Left colon (tissue), 2 donors: Measurements from ENCODE around the gene UACA. TPM values are rescaled to one million over a fixed set of nuclear protein-coding genes. Genes with fewer than 3 reads are reported as not detected.
"Not testable (repeated sequence)": the region's sequence is repeated elsewhere in the genome, so short reads cannot be mapped to it uniquely, and the experiment has no call there.

ENCODE experiments used
- ATAC-seq: fragments of 200-7000 bp; cut with Tn5 transposase; one replicate; pipeline ENCODE4 v1.9.1; 2020; ENCODE audit warnings: mild to moderate bottlenecking, moderate library complexity
- DNase-seq, 2 donors: peaks; one replicate each; pipeline ENCODE4 v3.0.0-alpha.2; 2020
- intact Hi-C, 2 donors: fragments of 100-400 bp; cut with DNase I in 1 of 2; cut with micrococcal nuclease in 1 of 2; formaldehyde crosslinking; loops; one replicate each; pipeline versions ENCODE4 v1.11.2 to v1.14.0; 2022; cut with DNase I, micrococcal nuclease
- total RNA-seq, 2 donors: library from RNA; stranded (reverse); fragmentation: NEBNext Ultra II Directional; extraction: Animal tissue kit (Norgen Biotek cat#: 25700); gene quantifications; one replicate each; pipeline ENCODE4 v1.2.1, GENCODE V29; 2021
- donor health status: DM: no; HTN: no; CAD: no.
- donor health status: DM: yes; HTN: yes; CAD: no.

Gene UACA
- total RNA-seq, 2 donors from 2014 or later = 61.1 to 77.1 TPM

DNA sequence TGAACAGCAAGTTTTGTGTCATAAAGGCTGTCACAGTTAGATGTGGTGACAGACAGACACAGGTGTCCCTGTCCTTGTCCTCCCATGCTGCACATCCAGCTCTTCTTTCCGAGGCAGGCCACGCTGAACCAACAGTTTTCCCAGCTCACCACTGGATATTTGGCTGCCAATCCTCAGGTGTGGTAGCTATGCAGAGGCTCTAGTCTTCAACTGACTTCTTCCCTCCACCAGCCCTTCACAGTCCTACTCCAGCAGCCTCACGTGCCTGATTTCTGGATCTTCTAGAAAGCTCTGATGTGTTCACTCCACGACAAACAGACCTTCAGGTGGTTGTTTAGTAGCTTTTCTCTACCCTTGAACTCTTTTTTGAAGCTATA lies 145.5 kb downstream of the UACA start:
- intact Hi-C loops = no loop called here
- ATAC-seq (no peak), DNase-seq (no peak)

DNA sequence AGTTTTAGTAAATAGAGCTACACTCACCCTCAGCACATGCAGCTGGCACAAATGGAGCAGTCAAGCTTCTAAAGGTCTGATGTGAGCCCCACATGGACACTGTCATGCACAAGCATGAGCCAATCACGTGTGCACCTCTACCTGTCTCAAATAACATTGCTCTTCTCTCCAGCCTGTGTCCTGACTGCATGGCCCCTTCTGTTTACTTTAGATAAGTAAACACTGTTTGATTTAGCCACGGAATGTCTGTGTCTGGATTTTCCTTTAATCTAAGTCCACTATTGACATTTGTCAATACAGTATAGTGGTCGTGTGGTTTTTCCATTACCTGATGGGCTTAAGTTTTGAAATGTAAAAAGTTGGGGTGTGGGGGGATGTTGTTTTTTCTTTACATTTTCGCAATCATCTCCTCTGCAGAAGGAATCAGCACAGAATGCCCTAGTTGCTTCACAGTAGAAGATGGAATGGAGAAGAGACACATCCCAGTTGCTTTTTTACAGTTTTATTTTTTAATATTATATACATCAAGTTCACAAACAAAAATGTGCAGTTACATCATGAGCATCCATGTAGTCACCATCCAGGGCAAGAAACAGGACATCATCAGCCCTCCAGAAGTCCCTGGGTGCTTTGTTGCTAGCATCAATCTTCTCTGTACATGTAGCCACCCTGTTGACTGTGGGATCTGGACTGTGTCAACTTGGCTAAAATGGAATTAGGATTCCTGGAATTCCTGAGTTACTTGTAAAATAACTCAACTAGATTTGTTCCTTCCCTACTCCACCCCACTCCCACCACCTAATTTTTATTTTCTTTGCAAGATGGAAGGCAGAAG lies 146.1 kb downstream of the UACA start:
- intact Hi-C loops = no loop called here
- DNase-seq (no peak), ATAC-seq (no peak)

DNA sequence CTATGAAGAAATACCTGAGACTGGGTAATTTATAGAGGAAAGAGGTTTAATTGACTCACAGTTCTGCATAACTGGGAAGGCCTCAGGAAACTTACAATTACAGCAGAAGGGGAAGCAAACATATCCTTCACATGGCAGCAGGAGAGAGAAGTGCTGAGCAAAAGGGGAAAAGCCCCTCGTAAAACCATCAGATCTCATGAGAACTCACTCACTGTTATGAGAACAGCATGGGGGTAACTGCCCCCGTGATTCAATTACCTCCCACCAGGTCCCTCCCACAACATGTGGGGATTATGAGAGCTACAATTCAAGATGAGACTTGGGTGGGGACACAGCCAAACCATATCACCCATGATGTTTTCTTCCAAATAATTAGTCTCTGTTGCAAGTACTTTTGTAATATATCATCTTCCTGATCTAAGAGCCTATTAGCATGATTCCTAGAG lies 147.0 kb downstream of the UACA start:
- ATAC-seq, intact Hi-C loops, DNase-seq: not testable (repeated sequence)

DNA sequence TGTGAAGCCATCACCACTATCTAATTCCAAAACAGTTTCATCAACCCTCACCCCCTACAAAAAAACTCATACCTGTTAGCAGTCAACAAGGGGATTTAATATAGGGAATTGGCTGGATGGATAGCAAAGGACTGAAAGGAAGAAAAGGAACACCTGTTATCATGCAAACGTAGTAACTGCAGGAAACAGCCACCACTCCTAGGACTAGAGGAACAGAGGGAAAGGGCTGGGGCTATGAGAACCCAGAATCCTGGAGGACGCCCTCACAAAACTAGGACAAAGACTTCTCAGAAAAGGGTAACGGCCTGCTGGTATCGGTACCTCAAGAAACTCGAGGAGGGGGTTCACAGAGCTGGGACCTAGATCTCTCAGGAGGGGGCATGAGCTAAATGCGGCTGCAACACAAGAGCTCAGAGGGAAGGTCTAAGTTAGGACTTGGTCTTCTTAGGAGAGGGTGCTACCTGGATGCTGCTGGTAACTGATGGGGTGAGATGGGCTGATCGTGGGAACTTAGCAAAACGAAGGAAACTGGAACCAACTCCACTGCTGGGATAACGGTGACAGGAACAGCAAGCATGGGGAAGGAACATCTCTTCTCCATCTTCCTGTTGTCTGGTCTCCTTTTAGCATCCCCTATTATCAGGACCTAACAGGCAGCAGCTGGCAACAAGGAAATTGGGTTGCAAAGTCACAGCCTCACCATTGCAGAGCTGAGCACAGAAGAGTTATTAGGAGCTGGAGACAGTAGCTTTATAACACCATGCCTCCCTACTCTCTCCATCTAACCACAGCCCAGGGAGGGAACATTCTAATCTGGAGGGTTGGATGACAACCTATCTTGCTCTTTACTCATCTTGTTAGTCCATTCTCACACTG lies 147.7 kb downstream of the UACA start:
- intact Hi-C loops = no loop called here
- no peak for ATAC-seq
- no peak for DNase-seq

DNA sequence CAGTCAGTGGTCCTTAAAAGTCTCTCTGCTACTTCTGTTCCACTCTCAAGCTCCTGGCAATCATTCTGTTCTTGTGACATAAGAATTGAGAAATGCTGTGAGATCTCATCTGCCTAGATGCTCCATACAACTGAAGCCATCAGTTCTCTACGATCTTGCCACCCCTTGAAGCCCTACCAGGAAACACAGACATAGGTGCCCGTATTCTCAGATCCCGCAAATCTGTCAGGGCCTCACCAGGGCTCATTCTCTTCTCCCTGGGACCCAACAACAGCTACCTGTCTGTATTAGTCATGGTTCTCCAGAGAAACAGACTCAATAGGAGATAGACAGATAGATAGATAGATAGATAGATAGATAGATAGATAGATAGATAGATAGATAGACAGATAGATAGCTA lies 149.1 kb downstream of the UACA start:
- ATAC-seq (no peak), DNase-seq (no peak)
- intact Hi-C loops = no loop called here

DNA sequence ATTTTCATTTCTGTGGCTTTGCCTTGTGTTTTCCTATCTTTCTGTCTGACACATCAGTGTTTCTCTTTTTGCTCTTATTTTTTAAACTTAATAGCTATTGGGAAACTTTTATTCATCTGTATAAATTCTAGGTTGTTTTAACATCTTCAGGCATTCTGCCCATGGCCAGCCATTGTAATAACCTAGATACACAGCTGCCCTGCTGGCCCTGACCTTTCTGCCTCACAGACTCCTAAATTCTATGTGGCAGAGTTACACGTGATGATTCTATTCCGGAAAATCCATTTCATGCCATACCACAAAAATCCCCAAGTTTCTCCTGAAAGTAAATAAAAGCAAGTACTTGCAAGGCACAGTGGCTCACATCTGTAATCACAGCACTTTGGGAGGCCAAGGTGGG lies 150.1 kb downstream of the UACA start:
- ATAC-seq (no peak), DNase-seq (no peak)
- intact Hi-C loops = no loop called here

DNA sequence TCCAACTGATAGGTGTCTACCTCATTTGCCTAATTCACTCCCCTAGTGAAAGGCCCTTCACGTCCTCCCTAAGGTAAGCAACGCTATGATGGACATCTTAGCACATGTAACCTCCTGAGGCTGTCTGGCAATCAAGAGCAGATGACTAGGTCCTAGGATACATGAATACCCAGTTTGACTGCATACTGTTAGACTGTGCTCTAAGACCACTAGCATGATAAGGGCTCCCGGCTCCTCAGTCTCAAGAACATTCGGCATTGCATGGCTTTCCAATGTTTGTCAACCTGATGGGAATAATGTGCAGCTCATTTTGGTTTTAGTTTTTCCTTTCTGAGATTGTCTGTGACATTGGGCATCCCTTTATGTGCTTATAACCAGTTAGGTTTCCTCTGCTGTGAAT lies 152.1 kb downstream of the UACA start:
- ATAC-seq (no peak), DNase-seq (no peak)
- intact Hi-C loops = no loop called here

DNA sequence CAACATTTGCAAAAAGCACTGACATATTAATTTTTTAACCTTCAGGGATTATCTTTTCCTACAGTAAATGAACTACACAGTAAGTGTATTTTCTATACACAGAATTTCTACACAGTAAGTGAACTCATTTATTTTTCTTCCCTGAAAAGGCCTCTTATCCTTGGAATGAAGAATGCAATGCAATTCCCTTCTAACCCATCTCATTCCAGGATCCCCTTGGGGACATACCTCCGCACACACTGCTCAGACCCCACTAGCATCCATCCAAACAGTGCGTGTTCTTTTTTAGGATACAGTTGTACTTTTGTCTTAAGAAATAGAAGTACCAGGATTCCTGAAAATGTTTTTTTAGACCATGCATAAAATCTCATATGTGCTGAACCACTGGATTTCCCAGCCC lies 152.8 kb downstream of the UACA start:
- intact Hi-C loops = no loop called here
- DNase-seq = no peak

DNA sequence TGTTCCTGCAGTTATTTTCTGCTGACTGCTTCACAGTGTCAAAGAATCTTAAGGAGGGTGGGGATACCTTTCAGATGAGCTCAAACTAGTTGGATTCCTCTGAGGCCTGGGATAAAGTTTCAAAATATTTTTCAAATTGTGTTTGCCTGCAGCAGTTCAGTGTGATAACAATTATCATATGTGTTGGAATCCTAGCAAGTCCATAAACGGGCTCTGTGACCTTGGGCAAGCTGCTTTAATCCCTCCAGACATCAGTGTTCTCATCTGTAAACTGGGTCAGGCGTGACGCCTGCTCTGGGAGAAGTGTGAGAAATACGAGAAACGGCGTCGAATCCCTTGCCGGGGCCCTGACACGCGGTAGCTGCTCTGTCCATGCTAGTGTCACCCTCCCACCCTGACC lies 153.5 kb downstream of the UACA start:
- intact Hi-C loops = no loop called here
- DNase-seq (no peak), ATAC-seq (no peak)

More for the DNA sequence above, 152.8 kb downstream of the UACA start:
- ATAC-seq = no peak

DNA sequence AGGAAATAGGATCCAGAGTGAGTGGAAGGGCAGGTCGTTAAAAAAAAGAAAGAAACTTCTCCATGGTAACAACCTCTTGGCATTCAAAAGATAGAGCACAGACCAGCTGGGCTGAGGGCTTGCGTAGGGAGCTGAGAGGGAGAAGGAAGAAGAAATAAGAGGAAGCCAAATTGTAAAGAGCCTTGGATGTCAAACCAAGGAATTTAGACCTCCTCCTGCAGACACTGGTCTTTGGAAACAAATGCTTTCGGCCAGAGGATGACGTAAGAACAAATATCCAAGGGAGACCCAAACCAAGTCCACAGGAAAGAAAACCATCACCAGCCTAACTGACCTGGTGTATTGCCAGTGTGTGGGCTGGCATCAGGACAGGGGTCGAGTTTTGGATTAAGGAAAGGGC lies 155.2 kb downstream of the UACA start:
- ATAC-seq (no peak), DNase-seq (no peak)
- intact Hi-C loops = no loop called here

DNA sequence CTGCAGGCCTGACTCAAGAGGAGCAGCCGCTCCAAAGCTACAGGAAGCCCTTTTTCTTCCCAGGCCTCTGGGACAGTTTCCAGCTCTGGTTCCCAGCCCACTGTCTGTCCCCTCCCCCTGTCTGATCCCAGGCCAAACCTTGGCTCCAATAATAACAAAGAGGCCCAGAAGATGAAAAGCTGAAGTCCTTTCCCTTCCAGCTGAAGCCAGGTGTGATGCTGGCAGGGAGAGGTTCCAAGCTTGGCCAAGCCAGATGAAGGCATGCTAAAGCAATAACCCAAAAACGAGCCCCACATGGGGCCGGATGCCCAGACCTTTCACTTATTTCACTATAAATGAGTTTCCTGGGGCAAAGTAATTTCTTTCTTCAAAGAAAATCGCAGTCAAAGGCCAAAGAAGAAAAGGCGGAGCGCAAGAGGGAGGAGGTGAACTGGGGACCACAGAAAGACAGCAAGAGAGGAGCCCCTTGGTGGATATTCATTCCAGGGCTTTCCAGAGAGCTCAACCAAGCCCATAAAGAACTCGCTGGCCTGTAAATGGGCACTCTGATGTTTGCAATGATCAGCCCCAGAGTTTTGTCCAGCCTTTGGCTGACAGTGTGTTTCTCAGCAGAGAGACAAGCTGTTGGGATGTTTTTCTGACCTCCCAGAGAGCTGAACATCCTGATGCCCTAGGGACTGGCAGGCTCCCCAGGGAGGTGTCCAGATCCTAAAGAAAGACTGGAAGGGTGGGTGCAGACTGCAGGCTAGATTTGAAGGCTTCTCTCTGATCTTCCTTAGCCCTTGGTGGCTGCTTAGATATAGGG lies 157.6 kb downstream of the UACA start:
- ATAC-seq (peak; percentile 21), DNase-seq (peak; percentile 44 to 65)
- intact Hi-C loops = no loop called here

DNA sequence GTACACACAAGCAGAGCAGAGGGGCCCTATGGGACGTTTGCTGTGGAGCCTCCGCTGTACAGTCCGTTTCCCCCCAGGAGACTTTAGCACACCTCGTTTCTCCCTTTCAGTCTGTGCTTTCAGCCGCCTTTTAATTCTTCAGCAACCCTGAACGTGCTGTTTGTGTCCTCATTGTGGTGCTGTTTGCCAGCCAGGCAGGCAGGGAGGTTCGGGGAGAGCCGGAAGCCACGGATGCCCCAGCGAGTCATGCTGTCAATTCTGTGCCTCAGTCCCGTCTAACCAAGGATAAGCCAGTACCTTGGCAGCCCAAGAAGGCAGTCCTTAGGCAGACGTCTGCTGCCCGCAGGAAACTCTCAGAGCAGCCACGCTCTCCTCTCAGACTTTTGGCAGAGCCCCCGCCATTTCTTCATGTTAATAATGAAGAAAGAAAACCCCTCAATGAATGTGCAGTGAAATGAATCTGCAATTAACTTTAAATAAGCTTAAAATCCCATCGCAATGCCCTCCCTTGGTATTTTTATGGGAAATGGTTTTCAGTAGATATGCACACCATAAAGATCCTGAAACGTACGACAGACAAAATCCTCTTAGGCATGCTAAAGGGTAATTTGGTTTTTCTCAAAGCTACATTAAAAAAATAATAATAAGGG lies 158.6 kb downstream of the UACA start:
- DNase-seq = no peak
- intact Hi-C loops = no loop called here
- no peak for ATAC-seq

Other genes starting within 250 kb of the UACA start
- gene LARP6, start 90.6 kb upstream of the UACA start, total RNA-seq = 1 to 10 TPM; 1.5 to 3.9 TPM
- 1 to 10 TPM; 1.4 TPM for gene THAP10, start 128.9 kb upstream of the UACA start, total RNA-seq
- 1 to 10 TPM; 2.8 to 3.0 TPM for gene LRRC49, start 129.3 kb upstream of the UACA start, total RNA-seq